GM21390 (cell line): ENCODE measurements around the gene TAF1B.

ENCODE experiments used
- ATAC-seq: cut with Tn5 transposase; IDR thresholded peaks from one replicate; pipeline ENCODE4 v1.9.1; 2021; ENCODE audit not compliant: unreplicated experiment

TAF1B gene

DNA sequence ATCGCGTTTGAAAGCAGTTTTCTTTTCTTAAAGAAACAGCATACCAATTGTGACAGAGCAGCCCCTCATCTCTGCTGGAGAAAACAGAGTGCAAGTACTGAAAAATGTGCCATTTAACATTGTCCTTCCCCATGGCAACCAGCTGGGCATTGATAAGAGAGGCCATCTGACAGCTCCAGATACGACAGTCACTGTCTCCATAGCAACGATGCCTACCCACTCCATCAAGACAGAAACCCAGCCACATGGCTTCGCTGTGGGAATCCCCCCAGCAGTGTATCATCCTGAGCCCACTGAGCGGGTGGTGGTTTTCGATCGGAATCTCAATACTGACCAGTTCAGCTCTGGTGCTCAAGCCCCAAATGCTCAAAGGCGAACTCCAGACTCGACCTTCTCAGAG is 117.7 kb downstream of the TAF1B start:
- no peak for ATAC-seq

DNA sequence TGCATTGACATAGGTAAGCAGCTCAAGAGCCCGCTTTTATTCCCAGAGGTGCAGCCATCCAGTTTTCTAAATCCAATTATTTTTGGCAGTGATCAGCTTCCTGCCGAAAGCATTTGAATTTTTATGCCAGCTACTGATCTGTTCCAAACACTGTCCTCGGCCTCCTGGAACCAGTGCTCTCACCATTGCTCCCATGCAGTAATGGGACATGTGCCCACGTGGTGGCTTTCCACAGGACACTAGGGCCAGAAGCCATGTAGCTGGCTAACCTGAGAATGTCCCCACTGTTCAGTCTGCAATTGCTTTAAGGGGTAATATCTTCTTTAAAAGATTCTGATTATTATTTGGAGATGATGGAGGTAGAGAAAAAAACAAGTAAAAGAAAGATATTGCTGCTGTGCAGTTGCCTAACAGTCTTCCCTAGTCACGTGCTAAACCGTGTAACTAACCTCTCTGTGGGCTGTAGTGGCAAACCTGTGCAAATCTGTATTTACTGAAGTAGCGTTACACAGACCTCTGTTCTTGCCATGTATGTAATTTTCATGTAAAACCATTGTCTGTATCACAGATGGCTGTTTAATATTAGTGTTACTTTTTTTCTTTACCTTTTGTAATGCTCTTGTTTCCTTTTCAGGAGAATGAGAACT is 121.2 kb downstream of the TAF1B start:
- no peak for ATAC-seq

DNA sequence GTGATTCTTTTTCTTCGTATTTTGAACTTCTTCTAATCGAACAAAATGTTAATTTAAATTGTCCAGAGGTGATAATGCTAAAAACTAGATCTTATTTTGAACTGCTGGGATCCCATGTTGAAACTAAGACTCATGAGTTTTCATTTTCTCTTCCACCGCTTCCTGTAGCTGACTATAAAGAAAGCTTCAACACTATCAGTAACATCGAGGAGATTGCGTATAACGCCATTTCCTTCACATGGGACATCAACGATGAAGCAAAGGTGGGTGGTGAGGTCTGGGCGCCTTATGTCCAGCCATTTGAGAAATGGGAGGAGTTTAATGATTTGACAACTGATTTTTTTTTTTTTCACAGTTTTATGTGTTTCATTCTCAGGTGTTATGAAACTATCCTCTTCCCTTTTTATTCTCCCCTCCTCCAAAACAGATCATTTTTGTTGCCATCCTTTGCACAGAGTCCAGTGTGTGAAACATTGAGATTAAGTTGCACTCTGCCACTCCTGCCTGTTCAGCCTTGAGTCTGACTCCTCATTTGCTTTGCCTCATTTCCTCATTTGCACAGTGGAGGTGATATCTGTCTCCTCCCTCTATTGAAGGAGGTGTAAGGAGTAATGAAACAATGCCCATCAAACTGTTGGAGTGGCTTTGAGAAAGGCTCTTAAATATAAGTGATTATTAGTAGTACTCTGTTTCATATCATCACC is 122.0 kb downstream of the TAF1B start:
- ATAC-seq = no peak

DNA sequence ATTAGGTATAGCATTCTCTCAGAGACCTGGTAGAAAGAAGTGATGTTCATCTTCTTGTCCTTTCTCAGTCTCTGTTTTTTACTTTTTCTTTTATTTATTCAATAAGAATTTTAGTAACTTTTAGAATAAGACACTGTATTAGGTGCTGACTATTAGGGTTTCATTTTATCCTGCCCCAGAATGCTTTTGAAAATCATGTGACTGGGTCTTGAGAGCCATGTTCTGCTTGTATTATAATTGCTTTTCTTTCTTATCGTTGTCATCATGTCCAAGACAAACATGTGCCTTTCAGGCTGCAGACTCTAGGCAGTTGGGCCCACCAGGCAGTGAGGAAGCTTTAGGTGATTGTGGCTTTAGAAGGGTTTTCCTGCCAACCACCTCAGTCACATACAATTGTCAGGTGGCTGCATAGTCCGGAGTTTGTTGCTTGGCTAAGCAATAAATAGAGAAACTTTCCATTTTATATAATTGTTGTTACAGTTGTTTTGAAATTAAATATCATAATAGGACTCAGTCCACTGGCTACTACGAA is 123.3 kb downstream of the TAF1B start:
- no peak for ATAC-seq

DNA sequence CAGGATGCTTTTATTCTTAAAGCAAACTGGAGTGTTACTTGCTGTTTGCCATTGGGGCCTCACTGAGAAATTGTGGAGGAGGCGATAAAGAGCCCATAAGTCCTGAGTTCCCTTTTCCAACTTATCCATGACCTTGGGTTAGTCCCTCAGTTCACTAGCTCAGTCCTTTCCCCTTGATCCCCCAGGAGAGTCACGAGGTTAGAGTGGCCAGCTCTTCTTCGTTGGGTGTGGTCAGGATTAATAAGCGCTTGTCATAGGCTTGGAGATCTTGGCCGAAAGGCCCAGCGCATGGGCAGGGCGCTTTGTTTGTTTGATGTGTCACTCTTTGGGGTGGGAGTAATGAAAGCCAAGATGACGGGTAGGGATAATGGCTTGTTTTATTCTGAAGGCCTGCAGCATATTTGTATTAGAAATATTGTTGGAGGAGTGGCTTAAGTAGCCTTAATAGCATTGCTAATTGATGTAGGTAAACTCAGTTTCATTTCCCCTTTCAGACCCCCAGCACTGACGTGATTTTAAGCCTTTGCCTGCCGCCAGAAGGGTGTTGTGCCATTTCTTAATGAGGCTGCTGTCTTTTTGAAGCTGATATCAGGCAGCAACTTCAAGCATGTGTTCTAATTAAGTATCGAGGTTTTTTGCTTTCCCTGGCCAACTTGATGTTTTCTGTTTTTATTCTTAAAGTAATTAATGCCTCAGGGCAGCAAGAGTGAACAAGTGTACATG is 123.9 kb downstream of the TAF1B start:
- ATAC-seq = no peak

DNA sequence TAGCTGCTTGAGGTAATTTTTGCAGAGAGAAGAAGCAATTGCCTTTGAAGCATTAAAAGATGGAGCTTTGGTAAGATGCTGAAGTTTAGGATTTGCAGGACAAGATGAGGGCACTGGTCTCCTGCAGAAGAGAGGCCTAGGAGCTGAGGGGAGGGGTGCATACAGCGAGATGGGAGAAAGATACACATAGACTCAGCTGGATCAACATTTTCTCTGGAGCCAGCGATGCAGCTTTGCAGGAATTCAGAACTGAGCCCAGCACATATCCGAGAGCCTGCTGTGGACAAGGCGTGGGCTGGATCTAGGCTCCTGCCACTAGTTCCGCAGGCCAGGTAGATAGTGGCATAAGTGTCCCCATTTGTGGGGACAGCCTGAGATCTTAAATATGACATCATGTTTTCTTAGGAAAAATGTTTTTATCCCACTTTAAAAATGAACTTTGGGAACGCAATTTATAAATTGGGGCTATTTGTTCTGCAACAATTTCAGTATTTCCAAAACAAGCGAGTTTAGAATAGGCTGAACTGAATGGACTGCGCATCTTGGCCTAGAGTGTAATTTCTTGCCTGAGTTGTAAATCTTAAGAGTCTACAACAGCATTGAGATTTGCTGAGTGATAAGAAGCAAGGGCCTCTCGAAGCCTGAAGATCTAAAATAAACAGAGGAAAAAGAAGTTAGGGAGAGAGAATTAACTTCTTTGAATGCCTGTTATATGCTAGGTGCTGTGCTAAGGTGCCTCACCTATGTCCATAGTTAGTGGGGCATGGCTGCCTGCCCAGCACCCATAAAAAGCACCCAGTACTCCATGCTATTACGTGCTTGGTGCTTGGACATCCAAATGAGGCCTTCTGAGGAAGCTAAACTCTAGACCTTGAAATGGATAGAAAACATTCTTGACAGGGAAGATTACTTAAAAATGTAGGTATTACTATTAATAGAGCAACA is 125.6 kb downstream of the TAF1B start:
- ATAC-seq = no peak

DNA sequence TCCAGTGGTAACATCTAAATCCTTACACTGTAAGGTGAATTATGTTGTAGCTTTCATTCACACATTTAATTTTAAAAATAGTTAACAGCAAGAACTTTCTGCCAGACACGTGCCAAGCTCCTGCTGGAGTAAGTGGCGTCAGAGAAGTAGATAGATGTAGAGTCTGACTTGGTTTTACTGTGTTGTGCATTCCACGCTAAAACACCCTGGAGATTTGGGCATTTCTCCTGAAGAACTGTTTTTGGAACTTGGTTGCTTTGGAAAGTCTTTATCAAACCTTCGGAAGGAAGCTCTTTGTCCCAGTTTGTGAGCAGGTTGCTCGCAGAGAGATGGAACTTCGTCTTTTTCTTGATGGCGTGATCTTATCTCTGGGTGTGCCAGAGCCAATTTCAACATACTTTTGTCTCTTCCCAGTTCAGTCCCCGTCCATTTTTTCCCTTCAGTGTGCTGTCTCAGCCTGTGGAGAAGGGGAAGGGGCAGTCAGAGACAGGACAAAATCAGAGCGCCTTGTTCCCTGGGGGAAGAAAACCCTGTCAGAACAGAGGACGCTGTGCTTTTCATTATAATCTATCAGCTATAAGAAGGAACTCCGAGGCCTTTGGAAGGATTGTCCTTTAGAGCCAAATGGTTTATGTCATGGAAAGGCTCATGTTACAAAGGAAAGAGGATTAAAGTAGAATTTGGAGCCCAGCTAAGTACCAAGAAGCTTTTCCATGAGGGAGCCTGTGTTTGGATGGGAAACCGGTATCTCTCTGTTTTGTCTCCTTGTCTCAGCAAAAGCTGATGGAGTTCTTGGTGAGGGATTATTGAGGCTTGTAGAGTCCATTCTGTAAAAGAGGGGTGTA is 127.1 kb downstream of the TAF1B start:
- ATAC-seq = no peak

DNA sequence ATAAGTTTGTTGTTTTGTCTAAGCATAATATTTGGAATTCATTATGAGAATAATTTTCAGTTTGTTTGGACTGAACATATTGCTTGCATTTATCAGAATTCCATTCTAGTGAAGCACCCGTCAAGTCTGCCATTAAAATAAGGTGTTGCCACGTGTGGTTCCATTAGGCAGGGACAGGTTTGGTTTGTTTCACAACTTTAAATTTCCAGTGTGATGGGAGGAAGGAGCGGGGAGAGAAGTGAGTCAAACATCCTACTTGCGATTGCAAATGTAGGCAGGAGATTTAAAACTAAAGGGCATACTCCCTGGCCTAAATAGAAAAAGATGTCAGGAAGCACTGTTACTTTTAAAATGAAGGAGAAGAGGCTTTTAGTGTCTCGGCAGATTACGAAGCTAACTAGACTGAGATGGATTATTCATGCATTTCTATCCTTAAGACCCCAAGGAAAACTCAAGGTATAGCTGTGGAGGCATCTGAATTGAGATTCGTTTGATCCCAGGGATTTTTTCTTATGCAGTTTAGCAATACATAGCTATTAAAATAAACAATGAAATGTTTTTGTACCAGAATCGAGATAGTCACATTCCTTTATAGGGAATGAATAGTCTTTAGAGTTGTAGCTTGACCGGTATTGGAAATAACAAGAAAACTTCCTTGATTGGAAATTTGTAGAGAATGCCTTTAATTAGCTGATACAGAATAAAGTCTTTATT is 128.0 kb downstream of the TAF1B start:
- no peak for ATAC-seq

DNA sequence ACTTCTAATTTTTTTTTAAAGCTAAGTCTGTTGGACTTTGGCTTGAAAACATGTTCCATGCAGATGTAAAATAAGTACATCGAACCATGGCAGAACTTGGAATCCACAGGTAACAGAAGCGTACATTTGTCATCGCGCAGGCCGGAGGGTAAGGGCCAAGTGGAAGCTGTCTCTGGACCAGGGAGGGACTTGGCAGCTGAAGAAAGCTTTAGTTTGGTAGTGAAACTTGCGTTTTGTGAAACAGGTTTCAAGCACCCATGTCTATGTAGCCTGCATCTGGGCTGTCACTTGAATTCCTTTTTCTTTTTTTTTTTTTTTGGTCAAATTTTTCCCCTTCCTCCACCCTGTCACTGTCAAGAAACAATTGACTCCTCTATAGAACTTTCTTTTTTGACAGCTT is 128.6 kb downstream of the TAF1B start:
- no peak for ATAC-seq

DNA sequence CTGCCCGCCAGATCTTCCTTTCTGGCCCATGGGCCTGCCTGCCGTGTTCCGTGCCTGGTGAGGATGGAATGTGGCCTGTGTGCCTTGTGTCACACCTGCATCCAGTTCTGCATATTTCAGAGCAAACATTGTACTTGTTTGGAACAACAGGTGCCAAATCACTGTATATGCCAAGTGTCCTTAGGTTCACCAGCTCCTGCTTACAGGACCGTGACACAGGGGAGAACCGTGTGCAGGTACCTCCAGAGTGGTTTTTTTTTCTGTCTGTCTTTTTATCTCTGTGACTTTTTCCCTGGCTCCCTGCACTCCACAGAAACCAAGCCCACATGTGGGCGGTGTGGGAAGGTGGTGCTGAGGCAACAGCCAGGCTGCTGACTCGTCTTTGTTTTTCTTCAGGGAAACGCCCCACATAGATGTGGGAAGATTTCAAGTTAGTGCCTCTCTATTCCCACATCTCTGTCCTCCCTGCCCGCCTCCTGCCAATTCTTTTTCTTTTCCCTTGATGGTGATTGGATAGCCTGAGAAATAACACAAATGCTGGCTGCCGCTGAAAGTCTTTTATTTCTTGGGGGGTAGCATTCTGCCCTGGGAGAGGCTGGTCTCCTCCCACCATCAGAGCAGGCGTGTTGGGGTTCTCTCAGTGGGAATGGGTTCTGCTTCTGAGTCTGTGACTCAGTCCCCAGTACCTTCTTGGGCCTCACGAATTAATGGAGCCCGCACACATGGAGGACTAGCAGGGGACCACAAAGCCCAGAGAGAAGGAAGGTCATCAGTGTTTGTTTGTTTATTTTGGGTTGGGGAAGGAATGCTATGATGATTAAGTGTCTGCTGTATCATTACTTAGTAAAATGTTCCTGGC is 129.6 kb downstream of the TAF1B start:
- no peak for ATAC-seq

DNA sequence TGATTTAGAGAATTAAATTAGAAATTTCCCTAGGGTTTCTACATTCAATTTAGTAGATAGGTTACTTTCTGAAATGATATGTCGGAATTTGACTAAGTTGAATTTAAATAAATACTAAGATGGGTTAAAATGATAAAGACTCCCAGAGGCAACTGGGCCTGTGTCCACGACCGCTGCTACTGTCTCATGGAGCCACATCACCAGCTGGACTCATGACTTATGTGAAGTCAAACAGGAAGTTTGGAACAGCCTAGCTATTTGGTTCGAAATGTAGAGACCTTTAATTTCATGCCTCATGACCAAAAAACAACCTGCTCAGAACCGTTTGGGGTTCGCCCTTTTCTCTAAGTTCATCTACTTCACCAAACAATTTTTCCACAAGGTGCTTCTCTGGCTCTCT is 130.4 kb downstream of the TAF1B start:
- ATAC-seq = no peak

DNA sequence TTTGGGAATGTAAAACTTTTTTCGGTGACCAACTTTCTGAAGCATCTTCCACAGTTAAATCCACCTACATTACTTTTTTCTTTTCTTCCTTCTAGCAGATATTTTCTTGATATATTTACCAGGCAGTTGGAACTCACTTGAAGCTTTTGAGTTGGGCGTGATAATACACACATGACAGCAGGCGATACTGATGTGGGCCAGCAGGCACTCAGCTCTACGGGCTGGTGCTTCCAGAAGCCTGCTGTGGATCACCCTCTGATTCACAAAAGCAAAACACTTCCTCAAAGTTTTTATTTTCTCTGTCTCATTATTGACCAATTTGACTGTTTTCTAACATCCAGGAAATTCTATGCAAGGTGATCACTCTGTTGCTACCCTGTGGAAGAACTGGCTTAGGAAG is 131.1 kb downstream of the TAF1B start:
- ATAC-seq = no peak

DNA sequence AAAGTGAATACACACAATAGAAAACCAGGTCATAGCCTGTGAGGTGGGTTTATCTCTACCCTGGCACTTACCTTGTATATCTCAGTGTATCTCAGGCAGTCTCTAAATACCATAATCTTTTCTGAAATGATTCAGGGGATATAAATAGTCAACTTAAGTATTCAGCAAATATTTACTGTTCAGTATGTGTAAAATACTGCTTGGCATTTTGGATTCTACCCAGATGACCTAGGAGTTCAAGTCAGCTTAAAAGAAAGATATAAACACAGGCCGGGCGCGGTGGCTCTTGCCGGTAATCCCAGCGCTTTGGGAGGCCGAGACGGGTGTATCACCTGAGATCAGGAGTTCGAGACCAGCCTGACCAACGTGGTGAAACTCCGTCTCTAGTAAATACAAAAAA is 132.1 kb downstream of the TAF1B start:
- no peak for ATAC-seq

DNA sequence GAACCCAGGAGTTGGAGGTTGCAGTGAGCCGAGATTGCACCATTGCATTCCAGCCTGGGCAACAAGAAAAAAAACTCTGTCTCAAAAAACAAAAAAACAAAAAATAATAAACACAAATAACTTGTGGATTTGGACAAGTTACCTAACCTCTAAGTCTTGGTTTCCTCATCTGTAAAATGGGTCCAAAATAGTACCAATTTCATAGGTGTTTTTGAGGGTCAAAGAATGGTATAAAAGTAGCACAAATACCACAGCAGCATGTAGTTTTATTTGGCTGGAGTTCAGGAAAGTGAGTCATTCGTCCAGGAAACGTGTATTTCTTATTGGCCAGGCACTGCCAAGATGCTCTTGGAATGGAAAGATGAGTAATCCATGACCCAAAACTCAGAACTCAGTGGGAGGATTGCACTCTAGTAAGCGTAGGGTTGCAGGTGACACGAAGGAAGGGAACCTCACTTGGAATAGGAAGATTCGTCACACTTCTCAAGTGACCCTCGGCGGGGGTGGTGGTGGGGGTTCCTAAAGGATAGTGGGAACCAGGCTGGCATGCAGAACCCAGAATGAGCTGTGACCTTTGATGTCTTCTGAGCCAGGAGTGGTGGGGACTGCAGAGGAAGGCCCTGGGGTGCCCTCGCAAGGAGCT is 132.7 kb downstream of the TAF1B start:
- no peak for ATAC-seq

DNA sequence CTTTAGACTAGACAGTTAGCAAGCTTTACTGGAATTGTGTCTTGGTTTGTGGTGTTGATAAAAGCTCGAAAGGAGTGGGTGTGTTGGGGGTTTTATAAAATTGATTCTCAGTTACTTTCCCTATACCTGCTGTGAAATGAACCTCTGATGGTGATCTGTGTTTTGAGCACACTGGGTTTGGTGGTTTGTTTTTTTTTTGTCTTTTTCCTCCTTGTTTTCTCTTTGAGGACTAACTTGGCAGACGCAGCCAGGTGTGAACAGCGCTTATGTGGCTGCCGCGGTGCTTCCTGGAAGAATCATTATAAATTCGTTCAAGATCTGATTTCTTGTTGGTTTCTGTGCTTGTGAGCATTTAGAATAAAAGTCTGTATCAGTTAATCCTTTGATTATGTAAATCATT is 136.7 kb downstream of the TAF1B start:
- ATAC-seq = no peak

DNA sequence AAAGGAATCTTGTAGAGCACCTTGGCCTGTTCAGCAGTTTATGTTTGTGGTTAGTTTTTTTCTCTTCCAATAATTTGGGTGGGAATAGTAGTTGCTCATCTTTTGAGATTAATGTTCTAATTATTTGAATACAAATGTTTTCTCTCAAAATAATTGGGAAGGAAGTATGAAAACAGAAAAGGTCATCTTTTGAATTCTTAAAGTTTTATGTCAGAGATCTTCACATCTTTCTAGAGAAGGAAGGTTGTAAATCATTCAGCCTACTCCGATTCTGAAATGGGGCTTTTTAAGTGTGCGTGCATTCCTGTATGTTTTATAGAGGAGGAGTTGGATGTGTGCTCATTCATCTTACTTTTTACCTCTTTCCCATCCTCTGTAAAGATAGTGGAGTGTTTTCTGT is 137.2 kb downstream of the TAF1B start:
- no peak for ATAC-seq

DNA sequence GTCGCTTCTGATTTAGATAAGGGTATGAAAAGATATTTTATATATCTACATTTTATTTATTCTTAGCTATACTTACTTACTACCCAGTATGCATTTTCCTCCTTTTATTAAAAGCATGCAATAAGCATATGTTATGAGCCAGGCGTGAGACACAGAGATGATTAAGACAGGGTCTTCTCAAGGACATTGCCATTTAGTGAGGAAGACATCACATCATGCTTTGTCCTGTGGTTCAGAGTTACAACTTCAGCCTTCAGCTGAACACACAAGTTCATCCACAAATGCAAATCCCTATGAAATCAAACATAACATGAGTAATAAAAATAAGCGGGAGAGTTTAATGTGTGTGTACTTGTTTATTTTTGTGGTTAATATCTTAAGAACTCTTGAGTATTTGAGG is 138.4 kb downstream of the TAF1B start:
- ATAC-seq = no peak

DNA sequence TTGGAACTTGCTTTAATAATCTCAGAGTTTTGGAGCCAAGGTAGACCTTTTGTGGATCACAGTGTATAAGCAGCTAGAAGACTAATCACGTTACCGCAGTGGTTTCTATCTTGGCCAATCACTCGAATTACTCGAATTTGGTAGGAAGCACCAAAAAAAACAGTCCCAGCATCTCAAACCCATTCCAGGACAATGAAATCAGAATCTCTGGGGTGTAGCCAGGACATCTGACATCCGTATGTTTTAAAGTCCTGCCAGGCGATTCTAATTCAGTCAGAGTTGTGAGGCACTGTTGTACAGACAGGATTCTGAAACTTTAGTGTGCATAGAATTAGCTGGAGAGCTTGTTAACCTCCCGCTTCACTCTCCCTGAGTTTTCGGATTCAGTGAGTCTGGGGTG is 139.0 kb downstream of the TAF1B start:
- ATAC-seq = no peak
